Measurements from ENCODE around the gene CCT5.
A peak's percentile ranks its signal among the peaks of the same experiment; 100 is the strongest.

Gene CCT5

DNA sequence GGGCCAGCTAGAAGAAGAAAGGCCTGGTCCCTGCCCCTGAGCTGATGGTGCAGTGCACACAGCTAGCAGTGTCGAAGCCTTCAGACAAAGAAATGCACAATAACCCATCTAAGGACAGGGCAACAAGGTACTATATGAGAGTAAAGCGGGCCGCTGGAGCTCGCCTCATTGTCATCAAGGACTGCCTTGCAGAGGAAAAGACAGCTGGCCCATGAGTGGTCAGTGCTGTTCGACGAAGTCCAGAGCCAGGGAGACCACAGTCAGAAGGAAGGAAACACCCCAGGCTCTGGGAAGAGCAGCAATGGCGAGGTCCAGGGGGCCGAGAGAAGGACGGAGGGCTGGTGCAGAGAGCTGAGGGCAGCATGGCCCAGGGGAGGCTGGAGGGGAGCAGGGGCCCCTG, 17.7 kb upstream of the CCT5 start:
- TF ChIP-seq, protein P1, sequence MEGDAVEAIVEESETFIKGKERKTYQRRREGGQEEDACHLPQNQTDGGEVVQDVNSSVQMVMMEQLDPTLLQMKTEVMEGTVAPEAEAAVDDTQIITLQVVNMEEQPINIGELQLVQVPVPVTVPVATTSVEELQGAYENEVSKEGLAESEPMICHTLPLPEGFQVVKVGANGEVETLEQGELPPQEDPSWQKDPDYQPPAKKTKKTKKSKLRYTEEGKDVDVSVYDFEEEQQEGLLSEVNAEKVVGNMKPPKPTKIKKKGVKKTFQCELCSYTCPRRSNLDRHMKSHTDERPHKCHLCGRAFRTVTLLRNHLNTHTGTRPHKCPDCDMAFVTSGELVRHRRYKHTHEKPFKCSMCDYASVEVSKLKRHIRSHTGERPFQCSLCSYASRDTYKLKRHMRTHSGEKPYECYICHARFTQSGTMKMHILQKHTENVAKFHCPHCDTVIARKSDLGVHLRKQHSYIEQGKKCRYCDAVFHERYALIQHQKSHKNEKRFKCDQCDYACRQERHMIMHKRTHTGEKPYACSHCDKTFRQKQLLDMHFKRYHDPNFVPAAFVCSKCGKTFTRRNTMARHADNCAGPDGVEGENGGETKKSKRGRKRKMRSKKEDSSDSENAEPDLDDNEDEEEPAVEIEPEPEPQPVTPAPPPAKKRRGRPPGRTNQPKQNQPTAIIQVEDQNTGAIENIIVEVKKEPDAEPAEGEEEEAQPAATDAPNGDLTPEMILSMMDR (IDR thresholded peaks at IDR 0.05), result no peak

DNA sequence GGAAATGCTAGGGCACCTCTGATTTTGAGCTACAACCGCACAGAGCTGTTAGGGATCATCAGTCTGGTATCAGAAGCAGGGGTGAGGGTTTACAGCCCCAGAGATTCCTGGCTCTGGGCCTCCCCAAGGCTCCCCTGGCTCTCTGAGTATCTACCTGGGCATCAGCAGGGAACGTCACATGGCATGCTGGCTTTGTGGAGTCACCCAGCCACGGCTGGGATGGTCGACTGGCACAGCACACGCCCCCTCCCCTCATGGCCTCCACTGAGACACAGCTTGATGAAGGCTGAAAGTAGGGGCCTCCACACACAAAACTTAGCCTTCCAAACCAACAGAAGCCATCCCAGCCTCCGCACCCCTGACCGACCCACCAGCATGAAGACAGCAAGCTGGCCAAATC, 17.1 kb upstream of the CCT5 start:
- TF ChIP-seq, protein P1 (IDR thresholded peaks at IDR 0.05), result no peak

DNA sequence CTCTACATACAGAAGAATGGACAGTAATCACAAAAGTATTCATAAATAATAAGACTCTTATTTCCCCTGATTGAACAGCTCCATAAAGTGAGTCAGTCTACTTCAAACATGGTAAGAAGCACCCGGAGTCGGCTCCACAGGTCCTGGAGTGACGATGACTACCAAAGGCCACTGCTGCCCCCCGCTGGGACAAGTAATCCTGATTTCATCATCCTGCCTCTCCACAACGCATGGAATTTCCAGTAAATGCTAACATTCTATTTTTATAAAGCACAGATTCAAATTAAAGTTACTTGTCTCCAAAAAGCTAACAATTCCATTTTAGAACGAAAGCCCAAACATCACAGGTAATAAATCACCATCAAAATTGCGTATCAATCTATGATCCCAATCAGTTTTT, 16.6 kb upstream of the CCT5 start:
- TF ChIP-seq, protein P1 (IDR thresholded peaks at IDR 0.05), result peak; percentile 43; the same call in 1 of the 2 replicates

DNA sequence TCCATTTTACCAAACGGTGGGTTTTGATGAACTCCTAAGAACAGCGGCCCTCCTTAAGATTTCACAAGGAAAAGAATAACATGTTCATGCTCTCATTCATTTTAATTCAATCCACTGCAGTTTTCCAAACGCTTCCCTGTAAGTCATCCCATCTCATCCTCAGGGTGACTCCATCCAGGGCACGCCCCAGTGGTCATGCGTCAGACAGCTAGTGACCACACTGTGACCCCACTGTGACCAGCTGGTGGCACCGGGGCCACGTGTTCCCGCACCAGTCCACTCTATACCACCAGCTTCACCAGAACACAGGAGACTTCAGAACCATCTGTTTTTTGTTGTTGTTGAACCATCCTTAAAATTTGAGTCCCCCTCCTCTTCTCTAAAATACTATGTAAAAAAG, 14.7 kb upstream of the CCT5 start:
- TF ChIP-seq, protein P1 (IDR thresholded peaks at IDR 0.05), result no peak

DNA sequence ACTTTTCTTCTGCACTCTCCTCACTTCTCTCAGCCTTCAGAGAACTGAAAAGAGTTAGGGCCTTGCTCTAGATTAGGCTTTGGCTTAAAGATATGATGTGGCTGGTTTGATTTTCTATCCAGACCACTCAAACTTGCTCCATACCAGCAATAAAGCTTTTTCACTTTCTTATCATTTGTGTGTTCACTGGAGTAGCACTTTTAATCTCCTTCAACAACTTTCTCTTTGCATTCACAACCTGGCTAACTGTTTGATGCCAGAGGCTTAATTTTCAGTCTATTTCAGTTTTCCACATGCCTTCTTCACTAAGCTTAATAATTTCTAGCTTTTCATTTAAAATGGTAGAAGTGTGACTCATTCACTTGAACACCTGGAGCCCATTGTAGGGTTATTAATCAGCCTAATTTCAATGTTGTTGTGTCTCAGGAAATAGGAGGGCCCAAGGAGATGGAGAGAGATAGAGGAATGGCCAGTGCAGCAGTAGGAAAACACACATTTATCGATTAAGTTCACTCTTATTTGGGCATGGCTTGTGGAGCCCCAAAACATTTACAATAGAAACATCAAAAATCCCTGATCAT, 6.3 kb upstream of the CCT5 start:
- TF ChIP-seq, protein P1 (IDR thresholded peaks at IDR 0.05), result no peak

DNA sequence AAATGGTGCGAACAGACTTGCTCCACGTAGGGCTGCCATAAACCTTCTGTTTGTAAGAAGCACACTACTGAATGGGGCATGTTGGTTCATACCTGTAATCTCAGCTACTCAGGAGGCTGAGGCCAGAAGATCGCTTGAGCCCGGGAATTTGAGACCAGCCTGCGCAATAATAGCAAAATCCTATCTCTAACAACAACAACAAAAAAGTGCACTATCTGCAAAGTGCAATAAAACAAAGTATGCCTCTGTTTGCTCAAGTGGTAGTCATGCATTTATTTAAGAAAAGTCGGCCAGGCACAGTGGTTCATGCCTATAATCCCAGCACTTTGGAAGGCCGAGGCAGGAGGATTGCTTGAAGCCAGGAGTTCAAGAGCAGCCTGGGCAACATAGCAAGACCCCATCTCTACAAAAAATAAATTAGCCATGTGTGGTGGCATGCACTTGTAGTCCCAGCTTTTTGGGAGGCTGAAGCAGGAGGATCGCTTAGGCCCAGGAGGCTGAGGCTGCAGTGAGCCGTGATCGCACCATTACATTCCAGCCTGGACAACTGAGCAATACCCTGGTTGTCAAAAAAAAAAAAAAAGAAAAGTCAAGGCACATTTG, 5.6 kb upstream of the CCT5 start:
- TF ChIP-seq, protein P1 (IDR thresholded peaks at IDR 0.05), result no peak

DNA sequence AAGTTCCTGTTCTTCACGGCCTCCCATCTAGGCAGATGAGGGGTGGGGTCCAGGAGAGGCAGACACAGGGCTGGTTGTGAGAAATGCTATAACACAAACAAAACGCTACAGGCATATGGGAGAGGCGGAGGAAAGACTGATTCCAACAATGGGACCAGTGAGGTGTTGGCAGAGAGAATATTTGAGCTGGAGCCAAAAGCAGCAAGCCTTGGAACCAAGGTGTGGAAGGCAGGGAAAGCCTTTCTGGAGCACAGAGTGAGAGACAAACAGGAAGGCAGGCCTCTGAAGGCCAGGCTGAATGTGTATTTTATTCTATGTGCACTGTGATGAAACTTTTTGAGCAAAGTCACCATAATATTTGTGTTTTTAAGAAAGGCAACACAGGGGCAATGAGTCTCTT, 3.3 kb upstream of the CCT5 start:
- TF ChIP-seq, protein P1 (IDR thresholded peaks at IDR 0.05), result no peak
